Duodenal mucosa (tissue), 2 donors: ENCODE measurements around the gene TMCC3.
"Not testable (repeated sequence)": the region's sequence is repeated elsewhere in the genome, so short reads cannot be mapped to it uniquely, and the experiment has no call there.

Source experiments
- H3K27ac ChIP-seq: one replicate; pipeline ENCODE4 v1.7.0; 2013; ENCODE audit warnings: low read depth, low read length
- H3K27me3 ChIP-seq, 2 donors: one replicate each; pipeline ENCODE4 v1.7.0; 2013; ENCODE audit warnings: low read length in 2 of 2, control low read depth in 1 of 2; ENCODE audit not compliant: insufficient read depth in 2 of 2, control insufficient read depth in 1 of 2
- H3K36me3 ChIP-seq, 2 donors: one replicate each; pipeline ENCODE4 v1.7.0; 2013; ENCODE audit warnings: low read length in 2 of 2, control low read depth in 1 of 2; ENCODE audit not compliant: insufficient read depth in 2 of 2, control insufficient read depth in 1 of 2
- H3K4me1 ChIP-seq, 2 donors: one replicate each; pipeline ENCODE4 v1.7.0; 2013; ENCODE audit warnings: low read length in 2 of 2, control low read depth in 1 of 2; ENCODE audit not compliant: insufficient read depth in 2 of 2, control insufficient read depth in 1 of 2
- H3K4me3 ChIP-seq, 2 donors: one replicate each; pipeline ENCODE4 v1.7.0; 2013; ENCODE audit warnings: low read length in 2 of 2, low read depth in 1 of 2
- H3K9ac ChIP-seq, 2 donors: one replicate each; pipeline ENCODE4 v1.7.0; 2013; ENCODE audit warnings: low read length in 2 of 2, low read depth in 1 of 2
- H3K9me3 ChIP-seq, 2 donors: one replicate each; pipeline ENCODE4 v1.7.0; 2013; ENCODE audit warnings: low read length in 2 of 2, control low read depth in 1 of 2; ENCODE audit not compliant: control insufficient read depth in 1 of 2

TMCC3 gene

GRCh38 chr12:94604366-94604698 is 46.0 kb downstream of the TMCC3 start:
- Histone ChIP-seq H3K27ac (no peak overlapping the region), H3K9me3 (no peaks in the 10 kb centered on the region), H3K4me3 (no peak overlapping the region), H3K27me3 (no peaks in the 10 kb centered on the region), H3K36me3 (no peaks in the 10 kb centered on the region), H3K4me1 (no peaks in the 10 kb centered on the region), H3K9ac (no peak overlapping the region)

DNA sequence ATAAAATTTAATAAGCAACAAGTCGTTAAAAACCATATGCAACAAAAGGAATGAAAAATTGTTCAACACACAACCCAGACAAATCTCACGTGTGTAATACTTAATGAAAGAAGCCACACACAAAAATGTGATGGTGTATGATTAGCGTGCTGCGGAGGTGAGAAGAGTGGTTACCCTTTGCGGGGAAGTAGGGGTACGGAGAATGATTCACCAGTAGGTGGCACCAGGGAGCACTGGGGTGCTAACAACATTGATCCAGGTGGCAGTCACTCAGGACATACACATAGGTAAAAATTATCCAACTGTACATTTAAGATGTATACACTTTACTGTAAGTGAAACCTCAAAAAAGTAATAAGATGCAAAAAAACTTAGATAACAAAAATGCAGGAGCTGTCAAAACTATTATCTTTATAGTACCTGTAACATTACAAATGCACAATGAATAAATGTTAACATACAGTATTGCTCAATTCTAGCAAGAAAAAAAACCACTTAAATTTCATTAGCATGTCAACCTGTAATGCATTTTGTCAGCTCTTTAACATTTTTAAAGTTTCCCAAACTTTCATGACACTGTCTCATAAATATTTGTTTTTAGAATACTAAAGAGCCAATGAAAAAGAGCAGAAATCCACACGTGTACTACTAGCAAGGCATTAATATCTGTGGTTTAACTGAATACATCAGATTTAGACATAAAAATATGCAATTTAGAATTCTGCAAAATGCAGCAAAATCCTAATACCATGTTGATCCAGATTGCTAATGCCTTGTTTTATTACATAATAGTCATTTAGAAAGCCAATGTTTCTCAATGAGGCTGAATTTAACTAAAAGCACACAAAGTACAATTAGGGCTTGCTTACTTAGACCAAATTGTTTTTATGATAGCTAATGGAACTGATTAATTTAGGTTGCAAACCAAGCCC is 46.7 kb downstream of the TMCC3 start:
- H3K9ac ChIP-seq: no peak overlapping the region
- no peaks in the 10 kb centered on the region for H3K4me1 ChIP-seq
- H3K27me3 ChIP-seq: no peaks in the 10 kb centered on the region
- no peak overlapping the region for H3K4me3 ChIP-seq
- H3K36me3 ChIP-seq: no peaks in the 10 kb centered on the region
- H3K27ac ChIP-seq: no peak overlapping the region
- no peaks in the 10 kb centered on the region for H3K9me3 ChIP-seq

GRCh38 chr12:94602024-94602423 is 48.3 kb downstream of the TMCC3 start:
- H3K9ac ChIP-seq: no peak overlapping the region
- H3K4me3 ChIP-seq: no peak overlapping the region
- H3K36me3 ChIP-seq: no peaks in the 10 kb centered on the region
- H3K9me3 ChIP-seq: no peaks in the 10 kb centered on the region
- no peaks in the 10 kb centered on the region for H3K27me3 ChIP-seq
- H3K27ac ChIP-seq: no peak overlapping the region
- no peaks in the 10 kb centered on the region for H3K4me1 ChIP-seq

DNA sequence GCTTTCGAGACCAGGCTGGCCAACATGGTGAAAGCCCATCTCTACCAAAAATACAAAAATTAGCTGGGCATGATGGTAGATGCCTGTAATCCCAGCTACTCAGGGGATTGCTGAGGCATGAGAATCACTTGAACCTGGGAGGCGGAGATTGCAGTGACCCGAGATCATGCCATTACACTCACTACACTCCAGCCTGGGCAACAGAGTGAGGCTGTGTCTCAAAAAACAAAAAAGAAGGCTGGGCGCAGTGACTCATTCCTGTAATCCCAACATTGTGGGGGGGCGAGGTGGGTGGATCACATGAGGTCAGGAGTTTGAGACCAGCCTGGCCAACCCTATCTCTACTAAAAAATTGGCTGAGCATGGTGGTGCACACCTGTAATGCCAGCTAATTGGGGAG is 49.0 kb downstream of the TMCC3 start:
- not testable (repeated sequence) for H3K9me3 ChIP-seq, H3K36me3 ChIP-seq, H3K4me1 ChIP-seq, H3K4me3 ChIP-seq, H3K27ac ChIP-seq, H3K27me3 ChIP-seq, H3K9ac ChIP-seq

DNA sequence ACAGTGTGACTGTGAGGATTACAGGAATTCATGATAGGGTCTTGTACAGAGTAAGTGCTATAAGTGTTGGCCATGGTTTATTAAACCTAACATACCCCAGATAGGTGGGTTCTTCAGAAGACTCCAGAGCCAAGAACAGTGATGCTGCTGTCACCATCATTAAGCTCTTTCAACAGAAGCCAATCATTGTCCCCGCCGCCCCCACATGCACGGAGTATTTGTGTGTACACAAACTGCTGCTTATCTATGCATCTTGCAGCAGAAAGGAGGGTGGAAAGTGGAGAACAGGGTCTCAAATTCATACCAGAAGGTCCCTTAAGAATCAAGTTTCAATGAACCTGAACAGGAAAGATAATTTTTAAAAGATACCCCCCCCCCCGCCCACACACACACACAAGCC is 51.2 kb downstream of the TMCC3 start:
- Histone ChIP-seq H3K4me3 (no peak overlapping the region), H3K27me3 (no peaks in the 10 kb centered on the region), H3K27ac (no peak overlapping the region), H3K4me1 (peaks cover 9% of the 10 kb centered on the region in 2 donors), H3K9ac (no peak overlapping the region), H3K9me3 (no peaks in the 10 kb centered on the region), H3K36me3 (no peaks in the 10 kb centered on the region)

GRCh38 chr12:94597268-94597667 is 53.1 kb downstream of the TMCC3 start:
- Histone ChIP-seq H3K4me1 (peaks cover 9% of the 10 kb centered on the region in 2 donors), H3K27me3 (no peaks in the 10 kb centered on the region), H3K27ac (no peak overlapping the region), H3K36me3 (no peaks in the 10 kb centered on the region), H3K9ac (no peak overlapping the region), H3K9me3 (no peaks in the 10 kb centered on the region), H3K4me3 (no peak overlapping the region)

DNA sequence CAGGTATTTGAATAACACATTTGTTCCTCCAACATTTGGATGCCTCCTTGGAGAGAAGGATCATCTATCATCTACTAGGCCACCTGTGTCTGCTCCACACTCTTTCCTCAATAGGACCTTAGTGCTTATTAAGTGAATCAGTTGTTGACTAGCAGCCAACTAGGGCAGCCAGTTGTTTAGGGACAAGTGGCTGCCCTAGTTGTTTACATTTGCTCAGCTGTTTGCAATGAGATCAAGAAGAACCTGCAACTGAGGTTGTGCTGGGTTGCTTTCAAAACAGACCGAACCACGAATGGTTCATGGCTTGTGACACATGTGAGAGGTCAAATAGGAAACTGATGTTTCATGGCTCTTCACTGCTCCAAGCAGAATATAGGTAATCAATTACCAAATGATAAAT is 53.8 kb downstream of the TMCC3 start:
- no peak overlapping the region for H3K27ac ChIP-seq
- no peak overlapping the region for H3K4me3 ChIP-seq
- no peaks in the 10 kb centered on the region for H3K27me3 ChIP-seq
- peaks cover 9% of the 10 kb centered on the region in 2 donors for H3K4me1 ChIP-seq
- no peaks in the 10 kb centered on the region for H3K9me3 ChIP-seq
- H3K9ac ChIP-seq: no peak overlapping the region
- H3K36me3 ChIP-seq: no peaks in the 10 kb centered on the region

GRCh38 chr12:94595152-94595551 is 55.2 kb downstream of the TMCC3 start:
- H3K9me3 ChIP-seq: no peaks in the 10 kb centered on the region
- no peak overlapping the region for H3K9ac ChIP-seq
- H3K27ac ChIP-seq: no peak overlapping the region
- no peaks in the 10 kb centered on the region for H3K36me3 ChIP-seq
- no peaks in the 10 kb centered on the region for H3K27me3 ChIP-seq
- H3K4me3 ChIP-seq: no peak overlapping the region
- peaks cover 9% of the 10 kb centered on the region in 2 donors for H3K4me1 ChIP-seq

- Histone ChIP-seq H3K4me3 (no peak overlapping the region), H3K4me1 (peaks cover 9% of the 10 kb centered on the region in 2 donors), H3K36me3 (no peaks in the 10 kb centered on the region), H3K9ac (no peak overlapping the region), H3K27ac (no peak overlapping the region), H3K9me3 (no peaks in the 10 kb centered on the region), H3K27me3 (no peaks in the 10 kb centered on the region)
Measured at GRCh38 chr12:94594443-94594825, 55.9 kb downstream of the TMCC3 start.

- H3K27me3 ChIP-seq: no peaks in the 10 kb centered on the region
- H3K4me1 ChIP-seq: peaks cover 9 to 12% of the 10 kb centered on the region in 2 donors
- H3K27ac ChIP-seq: no peak overlapping the region
- no peaks in the 10 kb centered on the region for H3K36me3 ChIP-seq
- H3K9me3 ChIP-seq: no peaks in the 10 kb centered on the region
- H3K4me3 ChIP-seq: no peak overlapping the region
- no peak overlapping the region for H3K9ac ChIP-seq
Measured at GRCh38 chr12:94593822-94594442, 56.4 kb downstream of the TMCC3 start.
